HG02884 (cell line): ENCODE measurements around the gene ASAH2B.
"Not testable (repeated sequence)": the region's sequence is repeated elsewhere in the genome, so short reads cannot be mapped to it uniquely, and the experiment has no call there.

Experiments used
- ATAC-seq: cut with Tn5 transposase; IDR thresholded peaks from one replicate; pipeline ENCODE4 v1.9.1; 2021; ENCODE audit warnings: mild to moderate bottlenecking, moderate library complexity; ENCODE audit not compliant: unreplicated experiment

Gene ASAH2B

DNA sequence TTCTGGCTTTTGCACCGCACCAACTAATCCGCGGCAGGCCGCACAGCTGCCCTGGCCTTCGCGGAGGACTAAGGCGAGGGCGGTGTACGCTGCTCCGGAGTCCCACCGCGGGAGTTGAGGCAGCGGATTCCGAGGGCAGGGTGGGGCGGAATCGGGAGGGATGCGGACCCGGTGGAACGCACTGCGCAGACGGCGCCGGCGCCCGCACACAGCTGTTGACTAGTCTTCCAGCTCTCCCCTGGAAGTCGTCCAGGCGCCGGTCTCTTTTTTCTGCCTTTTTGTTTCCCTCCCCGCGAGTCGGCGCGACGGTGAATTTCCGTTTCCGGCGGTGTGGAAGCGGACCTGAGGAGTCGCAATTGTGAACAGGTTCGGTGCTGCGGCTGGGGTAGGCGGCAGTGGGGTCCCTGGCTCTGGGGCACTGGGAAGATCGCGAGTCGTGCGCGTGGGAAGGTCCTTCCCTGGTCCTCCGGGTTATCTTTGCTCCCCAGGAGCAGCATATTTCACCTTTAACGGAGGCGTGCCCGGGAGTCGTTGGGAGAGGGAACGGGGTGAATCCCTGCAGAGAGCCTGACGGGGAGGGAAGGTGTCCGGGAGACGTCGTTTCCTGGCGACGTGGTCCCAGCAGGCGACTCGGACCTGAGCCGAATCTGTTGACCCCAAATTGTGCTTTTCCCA is at the start of gene ASAH2B:
Gene ASAH2B, plus strand, starts transcription at position 319 of the 675 bp plus-strand sequence. CDS start 5,195 bp downstream, outside the sequence.
- peak; percentile 79 for ATAC-seq

DNA sequence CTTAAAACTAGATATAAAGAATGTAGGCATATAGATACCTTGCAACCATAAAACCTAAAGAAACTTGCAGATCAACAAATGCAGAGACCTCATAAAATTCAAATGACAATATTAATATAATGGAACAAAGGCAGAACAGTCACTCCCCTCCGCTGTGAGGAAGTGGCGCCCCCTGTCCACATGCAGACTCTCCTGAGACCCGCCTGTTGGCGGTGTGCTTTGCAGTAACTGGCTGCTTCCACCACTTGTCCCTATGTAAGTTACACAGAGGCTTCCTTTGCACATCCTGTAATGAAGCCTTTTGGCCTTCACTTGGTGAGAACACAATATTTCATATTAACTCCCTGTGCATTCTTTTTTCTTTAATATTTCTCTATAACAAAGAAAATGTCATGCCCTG is 41.9 kb upstream of the ASAH2B start:
- not testable (repeated sequence) for ATAC-seq

GRCh38 chr10:50701947-50702346 is 37.8 kb upstream of the ASAH2B start:
- not testable (repeated sequence) for ATAC-seq

DNA sequence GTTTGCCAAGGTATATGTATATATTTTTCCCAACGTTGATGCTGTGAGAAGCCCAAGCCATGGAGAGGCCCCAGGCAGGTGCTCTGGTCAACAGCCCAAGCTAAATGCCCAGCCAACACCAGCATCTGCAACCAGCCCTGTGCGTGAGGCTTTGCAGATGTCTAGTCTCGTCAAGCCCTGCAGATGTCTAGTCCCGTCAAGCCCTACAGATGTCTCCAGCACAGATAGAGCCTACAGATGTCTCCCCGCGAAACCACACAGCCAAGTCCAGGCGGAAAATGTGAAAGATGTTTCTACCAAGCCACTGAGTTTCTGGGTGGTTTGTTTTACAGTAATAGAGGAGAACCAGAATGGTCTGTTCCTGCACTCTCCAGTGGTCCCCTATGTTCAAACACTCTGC is 36.7 kb upstream of the ASAH2B start:
- ATAC-seq = not testable (repeated sequence)

DNA sequence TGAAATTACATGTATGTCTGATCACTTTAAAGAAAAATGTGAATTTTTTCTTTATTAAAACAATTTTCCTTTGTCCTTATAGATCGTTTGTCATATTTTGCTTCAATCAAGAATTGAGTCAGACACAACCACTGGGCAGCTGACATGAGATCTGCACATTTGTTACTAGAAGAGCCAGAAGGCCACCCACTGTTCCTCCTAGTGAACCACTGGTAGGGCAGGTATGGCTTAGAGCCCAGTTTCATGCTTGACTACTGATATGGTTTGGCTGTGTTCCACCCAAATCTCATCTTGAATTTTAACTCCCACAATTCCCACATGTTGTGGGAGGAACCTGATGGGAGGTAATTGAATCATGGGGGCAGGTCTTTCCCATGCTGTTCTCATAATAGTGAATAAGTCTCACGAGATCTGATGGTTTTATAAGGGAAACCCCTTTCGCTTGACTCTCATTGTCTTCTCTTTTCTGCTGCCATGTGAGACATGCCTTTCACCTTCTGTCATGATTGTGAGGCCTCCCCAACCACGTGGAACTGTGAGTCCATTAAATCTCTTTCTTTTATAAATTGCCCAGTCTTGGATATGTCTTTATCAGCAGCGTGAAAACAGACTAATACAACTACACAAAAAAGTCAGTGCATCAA is 35.2 kb upstream of the ASAH2B start:
- peak; percentile 78 for ATAC-seq

DNA sequence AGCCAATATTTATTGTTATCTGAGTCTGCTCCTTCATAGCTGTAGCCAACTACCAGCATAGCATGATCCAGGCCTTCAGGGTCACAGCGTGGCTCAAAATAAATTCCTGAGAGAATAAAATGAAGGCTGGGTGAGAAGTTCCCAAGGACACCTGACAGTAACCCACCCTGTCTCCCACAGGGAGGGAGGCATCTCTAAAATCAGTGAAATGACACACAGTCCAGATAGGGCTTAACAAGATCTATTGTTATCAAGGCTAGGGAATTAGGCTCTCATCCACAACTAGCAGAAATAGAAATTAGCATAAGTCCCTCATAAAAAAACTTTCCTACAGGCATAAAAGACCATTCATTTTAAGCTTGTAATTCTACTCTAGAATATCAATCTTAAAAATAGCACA is 33.7 kb upstream of the ASAH2B start:
- ATAC-seq = not testable (repeated sequence)

GRCh38 chr10:50710241-50710640 is 29.5 kb upstream of the ASAH2B start:
- ATAC-seq = not testable (repeated sequence)

GRCh38 chr10:50723812-50724211 is 15.9 kb upstream of the ASAH2B start:
- peak; percentile 94 for ATAC-seq

DNA sequence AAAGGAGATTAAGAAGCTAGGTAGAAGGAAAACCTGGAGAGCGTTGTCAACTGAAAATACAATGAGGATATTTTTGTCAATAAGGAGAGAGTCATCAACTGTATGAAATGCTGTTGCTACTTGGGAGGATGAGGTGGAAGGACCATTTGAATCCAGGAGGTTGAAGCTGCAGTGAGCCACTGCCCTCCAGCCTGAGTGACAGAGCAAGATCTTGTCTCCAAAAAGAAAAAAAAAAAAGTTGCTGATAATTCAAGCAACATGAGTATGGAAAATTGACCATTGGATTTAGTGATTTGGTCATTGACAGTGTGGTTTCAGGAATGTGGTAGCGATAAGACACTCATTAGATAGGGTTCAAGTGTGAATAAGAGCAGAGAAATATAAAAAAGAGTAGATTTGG is 11.6 kb upstream of the ASAH2B start:
- ATAC-seq = not testable (repeated sequence)

GRCh38 chr10:50738987-50739617 is 634 bp upstream of the ASAH2B start:
- not testable (repeated sequence) for ATAC-seq

GRCh38 chr10:50740293-50740648 is 535 bp downstream of the ASAH2B start:
- ATAC-seq = peak; percentile 32

GRCh38 chr10:50742820-50743219 is 3.1 kb downstream of the ASAH2B start:
- not testable (repeated sequence) for ATAC-seq

- not testable (repeated sequence) for ATAC-seq
These were observed 27.2 kb downstream of the ASAH2B start for GRCh38 chr10:50766774-50767513.

DNA sequence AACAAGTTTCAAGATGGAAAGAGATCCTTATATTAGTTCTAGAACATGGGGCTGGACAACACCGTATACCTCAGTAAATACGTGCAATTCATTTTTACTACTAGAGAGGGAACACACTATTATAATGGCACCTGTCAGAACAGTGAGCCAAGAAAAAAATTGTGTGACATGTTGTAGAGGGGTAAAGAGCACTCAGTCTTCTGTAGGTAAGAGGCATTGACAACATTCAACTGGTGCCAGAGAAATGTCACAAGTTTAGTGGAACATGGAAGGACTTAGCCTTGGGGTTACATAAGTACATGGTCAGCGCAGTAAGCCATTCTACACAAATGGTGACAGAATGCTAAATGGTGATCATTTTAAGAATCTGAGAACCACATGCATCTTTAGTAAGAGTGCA is 32.3 kb downstream of the ASAH2B start:
- not testable (repeated sequence) for ATAC-seq

- peak; percentile 50 for ATAC-seq
These were observed 35.1 kb downstream of the ASAH2B start for GRCh38 chr10:50774868-50775267.

GRCh38 chr10:50780036-50780435 is 40.3 kb downstream of the ASAH2B start:
- not testable (repeated sequence) for ATAC-seq

DNA sequence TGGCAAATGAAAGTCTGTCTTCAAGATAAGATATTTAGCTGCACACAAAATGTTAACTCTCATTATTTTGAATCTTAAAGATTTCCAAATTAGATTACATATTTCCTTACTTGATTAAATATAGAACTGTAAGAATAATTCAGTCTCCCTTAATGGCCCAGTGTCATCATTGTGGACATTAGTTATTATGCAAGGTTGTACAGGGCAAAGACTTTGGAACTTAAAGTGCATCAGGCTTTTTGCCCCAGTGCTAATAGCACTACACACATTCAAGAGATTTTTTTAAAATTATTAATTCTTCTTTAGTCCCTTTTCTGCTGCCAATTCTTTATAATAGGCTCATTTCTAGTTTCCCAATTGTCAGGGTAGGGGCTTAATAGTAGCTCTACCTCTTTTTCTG is 42.3 kb downstream of the ASAH2B start:
- ATAC-seq = not testable (repeated sequence)

- ATAC-seq = not testable (repeated sequence)
These were observed 48.2 kb downstream of the ASAH2B start for GRCh38 chr10:50787962-50788361.

DNA sequence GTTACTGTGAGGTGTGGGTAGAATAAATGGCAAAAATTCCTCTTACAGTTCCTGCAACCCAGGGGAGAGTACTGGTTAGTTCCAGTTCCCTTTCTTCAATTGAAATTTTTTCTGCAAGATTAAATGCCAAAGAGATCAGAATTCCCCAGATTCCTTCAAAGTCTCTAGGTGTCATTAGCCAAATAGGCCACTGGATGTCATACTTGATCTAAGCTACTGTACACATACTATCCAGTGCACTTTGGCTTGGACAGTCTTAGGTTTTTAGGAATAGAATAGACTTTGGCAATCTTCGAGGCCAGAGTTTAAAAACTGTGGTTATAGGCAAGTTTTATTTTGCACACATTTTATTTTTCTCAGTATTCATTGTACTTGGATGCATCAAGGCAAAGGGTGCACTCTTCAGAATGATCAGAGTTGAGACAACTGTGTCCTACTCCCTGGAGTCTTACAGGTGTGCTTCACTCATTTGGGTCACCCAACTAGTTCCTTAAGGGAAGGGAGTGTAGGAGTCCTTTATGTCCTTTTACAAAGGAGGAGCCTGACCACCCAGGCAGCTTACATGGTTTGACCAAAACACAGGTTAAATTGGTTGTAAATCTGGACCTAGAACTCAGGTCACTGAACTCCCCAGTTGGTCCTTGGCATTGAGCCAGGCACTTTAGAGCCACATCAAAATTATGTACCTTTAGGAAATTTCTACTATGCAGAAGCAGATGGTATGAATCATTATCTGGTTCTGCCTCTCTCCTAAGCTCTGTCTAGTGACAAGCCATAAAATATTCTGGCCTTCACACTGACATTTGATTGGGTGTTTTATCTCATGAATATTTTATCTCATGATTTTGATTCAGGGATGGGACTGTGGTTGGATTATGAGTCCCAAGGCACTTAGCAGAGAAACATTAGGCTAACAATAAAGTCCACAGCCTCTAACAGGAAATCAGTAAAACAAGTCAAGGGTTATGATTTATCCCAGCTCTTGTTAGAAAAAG is 49.5 kb downstream of the ASAH2B start:
- ATAC-seq = peak; percentile 70

GRCh38 chr10:50794490-50794889 is 54.8 kb downstream of the ASAH2B start:
- ATAC-seq = no peak
